Gastroesophageal sphincter (tissue), 4 donors: Measurements from ENCODE around the gene CHAC1. TPM values are rescaled to one million over a fixed set of nuclear protein-coding genes. Genes with fewer than 3 reads are reported as not detected.

Source experiments
- ATAC-seq: fragments of 150-250 bp; one replicate; pipeline ENCODE4 v1.9.1; 2016; ENCODE audit warnings: mild to moderate bottlenecking, moderate library complexity
- H3K27ac ChIP-seq, 4 donors: fragments of 200-600 bp; sonication (generic) in 3 of 4; 1 replicate in 3 of 4; 2 replicates in 1 of 4; pipeline ENCODE4 v1.5.1; 2016 to 2019
- H3K27me3 ChIP-seq: fragments of 200-600 bp; sonication (generic); one replicate; pipeline ENCODE4 v1.5.1; 2019
- H3K36me3 ChIP-seq, 2 donors: fragments of 200-600 bp; sonication (generic); one replicate each; pipeline ENCODE4 v1.5.1; 2019; ENCODE audit warnings: control low read depth in 1 of 2
- H3K4me1 ChIP-seq, 3 donors: fragments of 200-600 bp; sonication (generic); 1 replicate in 2 of 3; 2 replicates in 1 of 3; pipeline ENCODE4 v1.5.1; 2016 to 2019; ENCODE audit warnings: control low read depth in 2 of 3
- H3K4me3 ChIP-seq, 2 donors: fragments of 200-600 bp; sonication (generic); one replicate each; pipeline ENCODE4 v1.5.1; 2019; ENCODE audit warnings: mild to moderate bottlenecking in 1 of 2, moderate library complexity in 1 of 2
- H3K9me3 ChIP-seq, 3 donors: fragments of 200-600 bp; sonication (generic); one replicate each; pipeline ENCODE4 v1.5.1; 2017 to 2019; ENCODE audit warnings: control low read depth in 2 of 3
- CTCF ChIP-seq, 4 experiments: fragments of 200-600 bp in 2 of 4; fragments of 450-650 bp in 2 of 4; sonication (generic) in 1 of 4; IDR thresholded peaks; one replicate each; pipeline ENCODE4 v1.5.1; 2017 to 2019; ENCODE audit warnings: antibody characterized with exemption in 4 of 4, mild to moderate bottlenecking in 2 of 4, moderate library complexity in 2 of 4
- EP300 ChIP-seq: sonication (generic); formaldehyde crosslinking; IDR thresholded peaks from one replicate; pipeline ENCODE4 v1.6.1; 2017; ENCODE audit warnings: antibody characterized with exemption, mild to moderate bottlenecking
- POLR2A ChIP-seq, 2 donors: fragments of 450-650 bp; IDR thresholded peaks; one replicate each; pipeline ENCODE4 v1.6.1; 2017; ENCODE audit warnings: antibody characterized with exemption in 2 of 2, mild to moderate bottlenecking in 2 of 2, moderate library complexity in 1 of 2
- POLR2AphosphoS5 ChIP-seq: sonication (generic); formaldehyde crosslinking; IDR thresholded peaks from one replicate; pipeline ENCODE4 v1.6.1; 2017; ENCODE audit warnings: antibody characterized with exemption
- WGBS, 2 donors: methylation state at CpG; one replicate each; pipeline ENCODE4 v1.1.5; 2018; ENCODE audit warnings: low coverage in 1 of 2; 5-methylcytosine and 5-hydroxymethylcytosine counted together
- total RNA-seq, 4 donors: library from RNA; depleted of rRNA; stranded (reverse); fragments of >200 nt; gene quantifications; one replicate each; pipeline ENCODE4 v1.1.0, GENCODE V29; 2016

The CHAC1 gene
- total RNA-seq, 4 donors from 2014 or later, result 0.54 to 1.8 (median 1.5) TPM

- 71 to 89% methylated on average over 1 of the region's 7 CpGs for WGBS, 2 donors
- no peaks in the 10 kb centered on the region for H3K27me3 ChIP-seq
- peaks cover 0 to 9% of the 10 kb centered on the region in 2 donors for H3K36me3 ChIP-seq
- H3K4me3 ChIP-seq, result no peak overlapping the region
- TF ChIP-seq CTCF (IDR thresholded peaks at IDR 0.05), result no peak
- TF ChIP-seq POLR2AphosphoS5, result no peak
- no peak for TF ChIP-seq EP300
- no peak for TF ChIP-seq POLR2A (IDR thresholded peaks at IDR 0.05)
- H3K27ac ChIP-seq, result peak overlapping the region in 2 of 4 donors; percentile 90 to 91
- peaks cover 0 to 49% (median 21%) of the 10 kb centered on the region in 3 donors for H3K4me1 ChIP-seq
- H3K9me3 ChIP-seq, result no peaks in the 10 kb centered on the region
- no peak for ATAC-seq
Measured at GRCh38 chr15:40908095-40908494, 45.2 kb upstream of the CHAC1 start.

- TF ChIP-seq EP300 (no peak), CTCF (IDR thresholded peaks at IDR 0.05) (no peak), POLR2AphosphoS5 (no peak), POLR2A (IDR thresholded peaks at IDR 0.05) (no peak)
- Histone ChIP-seq H3K4me1 (peaks cover 0 to 30% (median 17%) of the 10 kb centered on the region in 3 donors), H3K9me3 (no peaks in the 10 kb centered on the region), H3K27ac (no peak overlapping the region), H3K36me3 (no peaks in the 10 kb centered on the region), H3K27me3 (no peaks in the 10 kb centered on the region), H3K4me3 (no peak overlapping the region)
- no peak for ATAC-seq
- WGBS, 2 donors, result 67 to 83% methylated on average over 4 to 7 of the region's 17 CpGs
Measured at GRCh38 chr15:40909662-40910630, 43.3 kb upstream of the CHAC1 start.

- WGBS, 2 donors, result 46 to 72% methylated on average over 3 to 4 of the region's 7 CpGs
- ATAC-seq, result no peak
- no peak overlapping the region for H3K4me3 ChIP-seq
- H3K9me3 ChIP-seq, result no peaks in the 10 kb centered on the region
- TF ChIP-seq CTCF (IDR thresholded peaks at IDR 0.05) (no peak), EP300 (no peak), POLR2A (IDR thresholded peaks at IDR 0.05) (no peak), POLR2AphosphoS5 (no peak)
- H3K36me3 ChIP-seq, result no peaks in the 10 kb centered on the region
- H3K27ac ChIP-seq, result no peak overlapping the region
- H3K27me3 ChIP-seq, result no peaks in the 10 kb centered on the region
- H3K4me1 ChIP-seq, result peaks cover 0 to 18% (median 10%) of the 10 kb centered on the region in 3 donors
Measured at GRCh38 chr15:40911141-40911540, 42.1 kb upstream of the CHAC1 start.

GRCh38 chr15:40911693-40912092, 41.6 kb upstream of the CHAC1 start:
- H3K27ac ChIP-seq, result no peak overlapping the region
- WGBS, 2 donors, result 88% methylated on average over 1 of the region's 2 CpGs; no CpG with 5 or more reads in 1 of the 2 donors
- H3K9me3 ChIP-seq, result no peaks in the 10 kb centered on the region
- no peak for TF ChIP-seq EP300
- TF ChIP-seq POLR2AphosphoS5, result no peak
- no peak for TF ChIP-seq POLR2A (IDR thresholded peaks at IDR 0.05)
- no peak for TF ChIP-seq CTCF (IDR thresholded peaks at IDR 0.05)
- H3K4me1 ChIP-seq, result peaks cover 0 to 13% (median 5%) of the 10 kb centered on the region in 3 donors
- H3K4me3 ChIP-seq, result no peak overlapping the region
- no peaks in the 10 kb centered on the region for H3K36me3 ChIP-seq
- no peak for ATAC-seq
- H3K27me3 ChIP-seq, result no peaks in the 10 kb centered on the region
